HCT116 (cell line): Measurements from ENCODE around the gene EXOSC3. TPM values are rescaled to one million over a fixed set of nuclear protein-coding genes. Genes with fewer than 3 reads are reported as not detected.

Experiments
- ATAC-seq: fragments of 200-7000 bp; cut with Tn5 transposase; 2 replicates; pipeline ENCODE4 v1.9.1; 2020; ENCODE audit warnings: mild to moderate bottlenecking, moderate library complexity
- BruUV-seq: library from RNA; stranded (reverse); fragments of 400-500 nt; replicated peaks from 2 replicates; lab custom pipeline; 2021; lab: Mats Ljungman, UMichigan
- CTCF ChIA-PET: fragments of 300-600 bp; sonication (Branson Sonifier 250); formaldehyde crosslinking; loops from one replicate; lab custom pipeline; 2021; ENCODE audit warnings: antibody characterized with exemption; lab: Charles Lee
- POLR2A ChIA-PET: fragments of 300-600, 350-600 bp; sonication (Branson Sonifier 250); formaldehyde crosslinking; loops from one replicate; lab custom pipeline; 2021; ENCODE audit warnings: antibody characterized with exemption; lab: Charles Lee
- RAD21 ChIA-PET, 2 experiments: fragments of 300-600 bp; sonication (Branson Sonifier 250); formaldehyde crosslinking; loops; one replicate each; lab custom pipeline; 2023; ENCODE audit warnings: low total read pairs in 2 of 2; ENCODE audit not compliant: uncharacterized antibody in 2 of 2, unreplicated experiment in 2 of 2, low non-redundant PET in 1 of 2; lab: Charles Lee
- DNase-seq: peaks from one replicate; pipeline ENCODE4 v3.0.0-alpha.2; 2010; ENCODE audit warnings: low read depth, low spot score
- H2AFZ ChIP-seq: fragments of 200-600 bp; shearing (Covaris generic), sonication (generic); 2 replicates; pipeline ENCODE4 v1.6.1; 2017; ENCODE audit warnings: low read depth, mixed run types, mixed read lengths, antibody characterized with exemption, low read length; ENCODE audit not compliant: poor library complexity, severe bottlenecking
- H3K27ac ChIP-seq: 2 replicates; pipeline ENCODE4 v1.5.1; 2012; ENCODE audit warnings: low read depth, low read length
- H3K27me3 ChIP-seq: fragments of 200-600 bp; sonication (generic); 2 replicates; pipeline ENCODE4 v1.6.1; 2016; ENCODE audit warnings: mixed run types, low read length, mixed read lengths; ENCODE audit not compliant: insufficient read depth
- H3K36me3 ChIP-seq, 2 experiments: fragments of 200-500 bp in 1 of 2; fragments of 200-600 bp in 1 of 2; sonication (Bioruptor generic) in 1 of 2; sonication (generic) in 1 of 2; 2 replicates each; pipeline versions ENCODE4 v1.5.1 to v1.6.1; 2014 to 2016; ENCODE audit warnings: low read length in 2 of 2, inconsistent platforms in 1 of 2, mixed read lengths in 1 of 2, mixed run types in 1 of 2; ENCODE audit not compliant: insufficient read depth in 2 of 2, control insufficient read depth in 1 of 2
- H3K4me1 ChIP-seq, 2 experiments: fragments of 200-600 bp in 1 of 2; sonication (generic) in 1 of 2; 2 replicates each; pipeline versions ENCODE4 v1.5.1 to v1.6.1; 2012 to 2017; ENCODE audit warnings: low read length in 2 of 2, inconsistent platforms in 1 of 2, mild to moderate bottlenecking in 1 of 2, mixed read lengths in 1 of 2, mixed run types in 1 of 2, moderate library complexity in 1 of 2; ENCODE audit not compliant: insufficient read depth in 2 of 2, control insufficient read depth in 1 of 2
- H3K4me2 ChIP-seq: fragments of 200-600 bp; sonication (generic); 2 replicates; pipeline ENCODE4 v1.6.1; 2017; ENCODE audit warnings: mixed run types, low read length, mixed read lengths
- H3K4me3 ChIP-seq, 2 experiments: fragments of 200-600 bp in 1 of 2; sonication (generic) in 1 of 2; replicated peaks in 1 of 2; 2 replicates each; pipeline ENCODE4 v1.5.1; 2011 to 2016; ENCODE audit warnings: low read length in 2 of 2, control low read depth in 1 of 2, low read depth in 1 of 2, mild to moderate bottlenecking in 1 of 2, mixed read lengths in 1 of 2, mixed run types in 1 of 2
- H3K79me2 ChIP-seq: fragments of 200-600 bp; sonication (generic); 2 replicates; pipeline ENCODE4 v1.6.1; 2017; ENCODE audit warnings: mild to moderate bottlenecking, mixed run types, low read length, moderate library complexity, mixed read lengths; ENCODE audit not compliant: insufficient read depth
- H3K9ac ChIP-seq: fragments of 200-600 bp; sonication (generic); 2 replicates; pipeline ENCODE4 v1.6.1; 2016; ENCODE audit warnings: low read length, mixed read lengths
- H3K9me2 ChIP-seq: fragments of 200-600 bp; sonication (generic), shearing (Covaris generic); 2 replicates; pipeline ENCODE4 v1.6.1; 2017; ENCODE audit warnings: mixed run types, mild to moderate bottlenecking, moderate library complexity; ENCODE audit not compliant: insufficient read depth
- H3K9me3 ChIP-seq, 2 experiments: fragments of 200-500 bp in 1 of 2; fragments of 200-600 bp in 1 of 2; sonication (Bioruptor generic) in 1 of 2; sonication (generic) in 1 of 2; 2 replicates each; pipeline ENCODE4 v1.6.1; 2014 to 2017; ENCODE audit warnings: low read length in 2 of 2, mixed read lengths in 2 of 2, inconsistent platforms in 1 of 2, low read depth in 1 of 2, mild to moderate bottlenecking in 1 of 2, mixed run types in 1 of 2, moderate library complexity in 1 of 2; ENCODE audit not compliant: control insufficient read depth in 1 of 2, insufficient read depth in 1 of 2
- H4K20me1 ChIP-seq: fragments of 200-600 bp; sonication (generic), shearing (Covaris generic); 2 replicates; pipeline ENCODE4 v1.6.1; 2017; ENCODE audit warnings: mixed run types, mild to moderate bottlenecking, moderate library complexity; ENCODE audit not compliant: insufficient read depth
- ATF3 ChIP-seq: IDR thresholded peaks from 2 replicates; pipeline ENCODE4 v1.6.1; 2012
- CBX3 ChIP-seq: IDR thresholded peaks from 2 replicates; pipeline ENCODE4 v1.6.1; 2012; ENCODE audit warnings: low read depth
- EZH2 ChIP-seq: fragments of 200-600 bp; sonication (generic); IDR thresholded peaks from 2 replicates; pipeline ENCODE4 v1.6.1; 2017; ENCODE audit warnings: antibody characterized with exemption, mixed run types
- RAD21 ChIP-seq: IDR thresholded peaks from 2 replicates; pipeline ENCODE4 v1.6.1; 2012; ENCODE audit warnings: low read depth, mild to moderate bottlenecking
- intact Hi-C: fragments of 100-400 bp; cut with micrococcal nuclease; formaldehyde crosslinking; loops from 2 replicates; pipeline ENCODE4 v1.10.0; 2022
- total RNA-seq: library from RNA; stranded (reverse); gene quantifications from one replicate; pipeline ENCODE4 v1.2.1, GENCODE V29; 2021; ENCODE audit not compliant: unreplicated experiment
- TF ChIP-seq, protein P1 (sequence below), 3 experiments: fragments of 200-600 bp in 1 of 3; sonication (generic) in 1 of 3; IDR thresholded peaks in 2 of 3; conservative IDR thresholded peaks in 1 of 3; 2 replicates each; pipeline ENCODE4 v1.5.1; 2012 to 2017; ENCODE audit warnings: low read depth in 2 of 3, low read length in 2 of 3, antibody characterized with exemption in 1 of 3, borderline replicate concordance in 1 of 3, control low read depth in 1 of 3, mild to moderate bottlenecking in 1 of 3, mixed read lengths in 1 of 3, mixed run types in 1 of 3, moderate library complexity in 1 of 3; ENCODE audit not compliant: insufficient read depth in 1 of 3
- TF ChIP-seq, protein P2 (sequence below): IDR thresholded peaks from 2 replicates; pipeline ENCODE4 v1.6.1; 2012

Gene EXOSC3
- total RNA-seq, 1 experiment from 2014 or later, result 79.6 TPM

GRCh38 chr9:37747271-37747753, 37.6 kb downstream of the EXOSC3 start:
- Histone ChIP-seq H3K4me3 (no peak overlapping the region), H3K4me2 (no peak overlapping the region), H3K79me2 (no peaks in the 10 kb centered on the region), H3K9ac (no peak overlapping the region), H3K27me3 (no peaks in the 10 kb centered on the region), H3K27ac (no peak overlapping the region), H3K9me2 (no peaks in the 10 kb centered on the region), H3K36me3 (no peaks in the 10 kb centered on the region), H4K20me1 (no peaks in the 10 kb centered on the region), H3K4me1 (no peaks in the 10 kb centered on the region), H3K9me3 (no peaks in the 10 kb centered on the region), H2AFZ (peak overlapping the region; percentile 73)
- DNase-seq (peak; percentile 59), ATAC-seq (peak; percentile 96)
- no TSS peak for BruUV-seq
- CTCF ChIA-PET, result no interaction called here
- TF ChIP-seq, protein P1, sequence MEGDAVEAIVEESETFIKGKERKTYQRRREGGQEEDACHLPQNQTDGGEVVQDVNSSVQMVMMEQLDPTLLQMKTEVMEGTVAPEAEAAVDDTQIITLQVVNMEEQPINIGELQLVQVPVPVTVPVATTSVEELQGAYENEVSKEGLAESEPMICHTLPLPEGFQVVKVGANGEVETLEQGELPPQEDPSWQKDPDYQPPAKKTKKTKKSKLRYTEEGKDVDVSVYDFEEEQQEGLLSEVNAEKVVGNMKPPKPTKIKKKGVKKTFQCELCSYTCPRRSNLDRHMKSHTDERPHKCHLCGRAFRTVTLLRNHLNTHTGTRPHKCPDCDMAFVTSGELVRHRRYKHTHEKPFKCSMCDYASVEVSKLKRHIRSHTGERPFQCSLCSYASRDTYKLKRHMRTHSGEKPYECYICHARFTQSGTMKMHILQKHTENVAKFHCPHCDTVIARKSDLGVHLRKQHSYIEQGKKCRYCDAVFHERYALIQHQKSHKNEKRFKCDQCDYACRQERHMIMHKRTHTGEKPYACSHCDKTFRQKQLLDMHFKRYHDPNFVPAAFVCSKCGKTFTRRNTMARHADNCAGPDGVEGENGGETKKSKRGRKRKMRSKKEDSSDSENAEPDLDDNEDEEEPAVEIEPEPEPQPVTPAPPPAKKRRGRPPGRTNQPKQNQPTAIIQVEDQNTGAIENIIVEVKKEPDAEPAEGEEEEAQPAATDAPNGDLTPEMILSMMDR (IDR thresholded peaks at IDR 0.05 in 2 of 3, conservative IDR thresholded peaks at IDR 0.05 in 1 of 3; ENCODE audit: borderline replicate concordance in 1 of 3, insufficient read depth in 1 of 3, low read depth in 2 of 3, low read length in 2 of 3), result peak; percentile 92 to 96 (median 94)
- TF ChIP-seq RAD21, result peak; percentile 88
- TF ChIP-seq, protein P2, sequence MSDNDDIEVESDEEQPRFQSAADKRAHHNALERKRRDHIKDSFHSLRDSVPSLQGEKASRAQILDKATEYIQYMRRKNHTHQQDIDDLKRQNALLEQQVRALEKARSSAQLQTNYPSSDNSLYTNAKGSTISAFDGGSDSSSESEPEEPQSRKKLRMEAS, result peak; percentile 63; the same call in 1 of the 2 replicates
- no peak for TF ChIP-seq EZH2
- TF ChIP-seq CBX3, result no peak
- no peak for TF ChIP-seq ATF3
- RAD21 ChIA-PET, result no interaction called here
- intact Hi-C loops, result loop anchor here (2.0 to 10.0 kb wide), 3 partner anchors 165 to 615 kb away; partner anchors contain the start of gene POLR1E
- POLR2A ChIA-PET, result no interaction called here
